Right lobe of liver (tissue), 6 donors: ENCODE data around the gene SNRNP48. TPM values are rescaled to one million over a fixed set of nuclear protein-coding genes. Genes with fewer than 3 reads are reported as not detected.

Experiments used
- ATAC-seq, 4 donors: fragments of 200-7000 bp; cut with Tn5 transposase; one replicate each; pipeline ENCODE4 v1.9.1; 2020; ENCODE audit warnings: mild to moderate bottlenecking in 4 of 4, moderate library complexity in 4 of 4
- DNase-seq, 3 donors: peaks; one replicate each; pipeline ENCODE4 v3.0.0-alpha.2; 2020
- H3K27ac ChIP-seq, 3 donors: fragments of 200-600 bp; one replicate each; pipeline ENCODE4 v1.8.0; 2022
- H3K27me3 ChIP-seq, 2 donors: fragments of 200-600 bp; one replicate each; pipeline ENCODE4 v1.8.0; 2022
- H3K36me3 ChIP-seq, 4 donors: fragments of 200-600 bp; sonication (generic) in 1 of 4; one replicate each; pipeline versions ENCODE4 v1.5.1 to v1.8.0; 2017 to 2022; ENCODE audit warnings: control low read depth in 1 of 4
- H3K4me1 ChIP-seq, 4 donors: fragments of 200-600 bp; sonication (generic) in 1 of 4; one replicate each; pipeline versions ENCODE4 v1.5.1 to v1.8.0; 2017 to 2022; ENCODE audit warnings: control low read depth in 1 of 4
- H3K4me3 ChIP-seq, 3 donors: fragments of 200-600 bp; one replicate each; pipeline ENCODE4 v1.8.0; 2022
- H3K9me3 ChIP-seq, 4 donors: fragments of 200-600 bp; sonication (generic) in 1 of 4; one replicate each; pipeline versions ENCODE4 v1.5.1 to v1.8.0; 2017 to 2022; ENCODE audit warnings: control low read depth in 1 of 4
- CTCF ChIP-seq, 4 donors: fragments of 200-600 bp in 3 of 4; fragments of 450-650 bp in 1 of 4; IDR thresholded peaks; one replicate each; pipeline versions ENCODE4 v1.5.1 to v1.8.0; 2016 to 2022; ENCODE audit warnings: antibody characterized with exemption in 4 of 4, mild to moderate bottlenecking in 2 of 4
- POLR2A ChIP-seq: fragments of 450-650 bp; IDR thresholded peaks from one replicate; pipeline ENCODE4 v1.6.1; 2017; ENCODE audit warnings: antibody characterized with exemption, mild to moderate bottlenecking
- WGBS: methylation state at CpG from one replicate; pipeline ENCODE4 v1.1.6; 2018; ENCODE audit warnings: low coverage, low lambda C conversion rate; ENCODE audit not compliant: insufficient coverage; ENCODE audit errors: missing lambda C conversion rate; 5-methylcytosine and 5-hydroxymethylcytosine counted together
- intact Hi-C, 2 donors: fragments of 100-400 bp; cut with DNase I; formaldehyde crosslinking; loops; one replicate each; pipeline versions ENCODE4 v1.11.2 to v1.14.1; 2022
- total RNA-seq, 6 experiments: library from RNA; depleted of rRNA in 2 of 6; stranded (reverse); fragments of >200 nt in 2 of 6; fragmentation: NEBNext Ultra II Directional in 3 of 6; extraction: Animal tissue kit (Norgen Biotek cat#: 25700) in 3 of 6; gene quantifications; one replicate each; pipeline versions ENCODE4 v1.1.0 to v1.2.4, GENCODE V29; 2016 to 2023
- donor health status: DM: no; HTN: yes; CAD: no.
- donor health status: DM: no; HTN: no; CAD: no.
- donor health status: DM: no; HTN: no; CAD: no.
- donor health status: DM: no; HTN: yes; CAD: no.
- donor health status: DM: no; HTN: yes; CAD: no.

The SNRNP48 gene
- total RNA-seq, 6 experiments from 2014 or later, result 4.7 to 13.7 (median 7.0) TPM

GRCh38 chr6:7542065-7542873 is 47.7 kb upstream of the SNRNP48 start:
- H3K27me3 ChIP-seq, result no peaks in the 10 kb centered on the region
- no peaks in the 10 kb centered on the region for H3K9me3 ChIP-seq
- H3K36me3 ChIP-seq, result no peaks in the 10 kb centered on the region
- TF ChIP-seq CTCF (IDR thresholded peaks at IDR 0.05) (no peak), POLR2A (no peak)
- peak in 2 of 3 donors; percentile 51 to 63 for DNase-seq
- 0% methylated on average over 1 of the region's 80 CpGs for WGBS
- H3K27ac ChIP-seq, result peak overlapping the region; percentile 87 to 94 (median 92)
- intact Hi-C loops, result no loop called here
- peak overlapping the region; percentile 61 to 83 (median 71) for H3K4me3 ChIP-seq
- H3K4me1 ChIP-seq, result peaks cover 0 to 28% (median 4%) of the 10 kb centered on the region in 4 donors
- peak; percentile 10 to 32 (median 28) for ATAC-seq

GRCh38 chr6:7542874-7543624 is 46.9 kb upstream of the SNRNP48 start:
- peak overlapping the region; percentile 61 to 83 (median 71) for H3K4me3 ChIP-seq
- H3K27ac ChIP-seq, result peak overlapping the region; percentile 87 to 94 (median 92)
- peaks cover 0 to 31% (median 8%) of the 10 kb centered on the region in 4 donors for H3K4me1 ChIP-seq
- ATAC-seq (peak; percentile 71 to 82 (median 76)), DNase-seq (peak; percentile 88 to 95 (median 93))
- intact Hi-C loops, result no loop called here
- H3K27me3 ChIP-seq, result no peaks in the 10 kb centered on the region
- 2% methylated on average over 12 of the region's 32 CpGs for WGBS
- no peaks in the 10 kb centered on the region for H3K9me3 ChIP-seq
- no peaks in the 10 kb centered on the region for H3K36me3 ChIP-seq
- TF ChIP-seq CTCF (IDR thresholded peaks at IDR 0.05) (no peak), POLR2A (peak; percentile 74)

- Histone ChIP-seq H3K4me3 (peak overlapping the region; percentile 61 to 83 (median 71)), H3K27me3 (no peaks in the 10 kb centered on the region), H3K4me1 (peaks cover 0 to 39% (median 11%) of the 10 kb centered on the region in 4 donors), H3K9me3 (no peaks in the 10 kb centered on the region), H3K27ac (peak overlapping the region; percentile 44 to 92 (median 69)), H3K36me3 (no peaks in the 10 kb centered on the region)
- 12% methylated on average over 13 of the region's 13 CpGs for WGBS
- ATAC-seq, result peak in 2 of 4 donors; percentile 2 to 3
- peak in 2 of 3 donors; percentile 26 to 56 for DNase-seq
- intact Hi-C loops, result no loop called here
- peak; percentile 29 for TF ChIP-seq POLR2A
- no peak for TF ChIP-seq CTCF (IDR thresholded peaks at IDR 0.05)
Observed at GRCh38 chr6:7543789-7544424, 46.1 kb upstream of the SNRNP48 start.

GRCh38 chr6:7544597-7544996 is 45.4 kb upstream of the SNRNP48 start:
- peak overlapping the region; percentile 44 to 92 (median 69) for H3K27ac ChIP-seq
- ATAC-seq, result no peak
- H3K4me3 ChIP-seq, result peak overlapping the region in 2 of 3 donors; percentile 61 to 83

More at GRCh38 chr6:7544597-7544996, 45.4 kb upstream of the SNRNP48 start:
- TF ChIP-seq POLR2A (no peak), CTCF (IDR thresholded peaks at IDR 0.05) (no peak)
- 25% methylated on average over 3 of the region's 3 CpGs for WGBS
- intact Hi-C loops, result no loop called here
- Histone ChIP-seq H3K4me1 (peaks cover 0 to 46% (median 14%) of the 10 kb centered on the region in 4 donors), H3K9me3 (no peaks in the 10 kb centered on the region), H3K27me3 (no peaks in the 10 kb centered on the region), H3K36me3 (no peaks in the 10 kb centered on the region)
- DNase-seq, result no peak
